Measurements from ENCODE around the gene IFNA13. TPM values are rescaled to one million over a fixed set of nuclear protein-coding genes. Genes with fewer than 3 reads are reported as not detected.
A peak's percentile ranks its signal among the peaks of the same experiment; 100 is the strongest.
"Not testable (repeated sequence)": the region's sequence is repeated elsewhere in the genome, so short reads cannot be mapped to it uniquely, and the experiment has no call there.

The IFNA13 gene
- polyA plus RNA-seq, 1 donor, result 0.12 TPM

DNA sequence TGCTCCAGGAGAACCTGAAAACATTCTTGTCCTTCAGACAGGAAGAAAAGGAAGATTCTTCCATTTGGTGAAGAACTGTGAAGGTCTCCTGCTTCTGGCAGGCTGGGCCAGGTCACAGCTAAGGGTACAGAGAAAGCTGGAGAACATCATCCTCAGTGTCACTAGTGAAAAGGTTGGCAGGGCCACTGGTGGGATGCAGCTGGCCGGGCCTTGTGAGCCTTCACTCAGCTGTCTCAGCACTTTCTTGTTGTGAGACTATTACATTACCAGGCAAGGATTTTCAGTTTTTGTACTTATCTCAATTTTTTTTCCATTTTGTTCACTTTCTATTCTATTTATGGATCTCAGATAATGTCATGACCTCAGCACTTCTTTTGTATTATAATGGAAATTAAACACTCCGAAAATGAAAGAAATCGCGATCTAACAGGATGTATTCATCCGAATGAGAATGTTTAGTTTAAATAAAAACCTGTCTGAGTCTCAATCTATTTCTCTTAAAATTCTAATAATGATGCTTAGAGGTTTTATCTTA is 31.2 kb upstream of the IFNA13 start:
- H3K4me3 ChIP-seq (ENCODE audit: low read length), result no peak overlapping the region
- peaks cover 52% of the 10 kb centered on the region for H3K27me3 ChIP-seq (ENCODE audit: control insufficient read depth, insufficient read depth, low read length)
- DNase-seq, result no peak
- no peaks in the 10 kb centered on the region for H3K36me3 ChIP-seq (ENCODE audit: control insufficient read depth, insufficient read depth, low read length)
- no peaks in the 10 kb centered on the region for H3K4me1 ChIP-seq (ENCODE audit: control insufficient read depth, insufficient read depth, low read length)
- peaks cover 3% of the 10 kb centered on the region for H3K9me3 ChIP-seq (ENCODE audit: control insufficient read depth, low read depth, low read length)
- H3K27ac ChIP-seq (ENCODE audit: low read length), result no peak overlapping the region
- 100% methylated on average over 2 of the region's 5 CpGs for WGBS (ENCODE audit: insufficient coverage, low lambda C conversion rate)

DNA sequence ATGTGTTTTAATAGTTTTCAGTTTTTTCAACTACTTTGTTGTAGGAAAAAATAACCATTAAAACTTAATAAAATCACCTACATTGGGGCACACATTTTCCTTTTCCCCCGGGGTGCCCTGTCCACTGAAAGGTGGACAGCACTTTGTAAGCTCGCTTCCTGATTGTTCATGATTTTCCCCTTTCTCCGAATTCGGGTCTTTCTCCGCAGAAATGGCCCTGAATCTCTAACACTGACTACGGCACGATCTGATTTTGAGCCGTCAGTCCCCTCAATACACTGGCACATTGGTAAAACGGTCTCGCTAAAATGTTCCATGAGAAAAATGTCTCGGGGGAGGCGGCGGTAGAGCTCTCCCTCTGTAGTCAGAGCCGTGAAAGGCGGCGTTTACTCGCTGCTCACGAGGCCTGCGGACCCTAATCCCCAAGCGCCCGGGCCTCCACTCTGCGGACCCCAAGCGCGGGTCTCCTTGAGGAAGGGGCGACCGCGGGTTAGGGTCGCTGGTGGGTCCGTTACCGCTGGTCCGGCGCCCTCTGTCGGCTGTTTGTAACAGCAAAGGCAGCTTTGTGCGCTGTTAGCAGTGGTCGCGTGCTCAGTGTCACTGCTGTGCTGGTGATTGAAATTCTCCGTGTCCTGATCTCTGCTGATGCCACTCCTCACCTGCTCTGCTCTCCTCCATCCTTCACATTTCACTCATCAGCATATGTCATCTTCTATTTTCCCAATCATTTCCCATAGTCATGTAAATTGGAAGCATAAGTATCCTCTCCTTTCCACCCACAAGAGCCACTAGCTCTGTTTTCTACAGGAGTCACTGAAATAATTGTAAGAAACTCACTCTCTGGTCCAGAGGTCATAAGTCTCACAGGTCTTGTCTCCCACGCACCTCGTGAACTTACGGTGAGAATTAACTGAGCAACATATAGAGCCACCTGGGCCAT is 28.2 kb upstream of the IFNA13 start:
- no CpG with 5 or more reads among the region's 40 CpGs for WGBS (ENCODE audit: insufficient coverage, low lambda C conversion rate)
- H3K27me3 ChIP-seq (ENCODE audit: control insufficient read depth, insufficient read depth, low read length), result peaks cover 38% of the 10 kb centered on the region

GRCh38 chr9:21392270-21392669 is 24.4 kb upstream of the IFNA13 start:
- no peak overlapping the region for H3K27ac ChIP-seq (ENCODE audit: low read length)
- peaks cover 23% of the 10 kb centered on the region for H3K27me3 ChIP-seq (ENCODE audit: control insufficient read depth, insufficient read depth, low read length)
- H3K36me3 ChIP-seq (ENCODE audit: control insufficient read depth, insufficient read depth, low read length), result no peaks in the 10 kb centered on the region
- DNase-seq, result no peak
- H3K4me1 ChIP-seq (ENCODE audit: control insufficient read depth, insufficient read depth, low read length), result no peaks in the 10 kb centered on the region
- no CpG with 5 or more reads among the region's 6 CpGs for WGBS (ENCODE audit: insufficient coverage, low lambda C conversion rate)
- no peak overlapping the region for H3K4me3 ChIP-seq (ENCODE audit: low read length)
- H3K9me3 ChIP-seq (ENCODE audit: control insufficient read depth, low read depth, low read length), result no peaks in the 10 kb centered on the region

More for the DNA sequence above, 28.2 kb upstream of the IFNA13 start:
- H3K36me3 ChIP-seq (ENCODE audit: control insufficient read depth, insufficient read depth, low read length), result no peaks in the 10 kb centered on the region
- H3K4me3 ChIP-seq (ENCODE audit: low read length), result peak overlapping the region; percentile 35
- H3K27ac ChIP-seq (ENCODE audit: low read length), result no peak overlapping the region
- peak in 1 of 2 donors; percentile 39 for DNase-seq
- H3K4me1 ChIP-seq (ENCODE audit: control insufficient read depth, insufficient read depth, low read length), result no peaks in the 10 kb centered on the region
- no peaks in the 10 kb centered on the region for H3K9me3 ChIP-seq (ENCODE audit: control insufficient read depth, low read depth, low read length)

- Histone ChIP-seq H3K27ac (ENCODE audit: low read length) (no peak within 1 kb of the TSS), H3K4me1 (ENCODE audit: control insufficient read depth, insufficient read depth, low read length) (no peaks in the 10 kb centered on the region), H3K27me3 (ENCODE audit: control insufficient read depth, insufficient read depth, low read length) (peaks cover 9% of the 10 kb centered on the region), H3K36me3 (ENCODE audit: control insufficient read depth, insufficient read depth, low read length) (no peaks in the 10 kb centered on the region), H3K9me3 (ENCODE audit: control insufficient read depth, low read depth, low read length) (no peaks in the 10 kb centered on the region), H3K4me3 (ENCODE audit: low read length) (no peak within 1 kb of the TSS)
- no peak for DNase-seq
- WGBS (ENCODE audit: insufficient coverage, low lambda C conversion rate), result 73% methylated on average over 1 of the region's 1 CpG
Observed at GRCh38 chr9:21385131-21385670, 17.3 kb upstream of the IFNA13 start, which contains the start of gene IFNA2. Gene IFNA2, minus strand, starts transcription at chr9:21385398. Its CDS starts 69 bp downstream, at chr9:21385329.

DNA sequence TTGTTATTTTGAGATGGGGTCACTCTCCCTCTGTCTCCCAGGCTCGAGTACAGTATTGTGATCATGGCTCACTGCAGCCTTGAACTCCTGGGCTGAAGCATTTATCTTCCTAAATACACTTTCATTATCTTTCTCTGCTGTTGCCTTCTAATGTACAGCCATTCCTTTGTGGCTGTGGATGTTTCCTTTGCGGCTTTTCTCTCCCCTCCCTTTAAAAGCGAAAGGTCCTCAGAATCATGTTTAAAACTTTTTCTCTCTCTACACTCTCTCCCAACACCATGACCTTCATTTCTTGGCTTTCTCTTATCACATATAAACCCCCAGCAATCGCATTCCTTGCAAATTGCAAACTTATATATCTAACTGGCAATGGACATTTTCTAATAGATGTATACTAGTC is 15.8 kb upstream of the IFNA13 start:
- peaks cover 9% of the 10 kb centered on the region for H3K27me3 ChIP-seq (ENCODE audit: control insufficient read depth, insufficient read depth, low read length)
- WGBS (ENCODE audit: insufficient coverage, low lambda C conversion rate), result 70% methylated on average over 4 of the region's 4 CpGs

DNA sequence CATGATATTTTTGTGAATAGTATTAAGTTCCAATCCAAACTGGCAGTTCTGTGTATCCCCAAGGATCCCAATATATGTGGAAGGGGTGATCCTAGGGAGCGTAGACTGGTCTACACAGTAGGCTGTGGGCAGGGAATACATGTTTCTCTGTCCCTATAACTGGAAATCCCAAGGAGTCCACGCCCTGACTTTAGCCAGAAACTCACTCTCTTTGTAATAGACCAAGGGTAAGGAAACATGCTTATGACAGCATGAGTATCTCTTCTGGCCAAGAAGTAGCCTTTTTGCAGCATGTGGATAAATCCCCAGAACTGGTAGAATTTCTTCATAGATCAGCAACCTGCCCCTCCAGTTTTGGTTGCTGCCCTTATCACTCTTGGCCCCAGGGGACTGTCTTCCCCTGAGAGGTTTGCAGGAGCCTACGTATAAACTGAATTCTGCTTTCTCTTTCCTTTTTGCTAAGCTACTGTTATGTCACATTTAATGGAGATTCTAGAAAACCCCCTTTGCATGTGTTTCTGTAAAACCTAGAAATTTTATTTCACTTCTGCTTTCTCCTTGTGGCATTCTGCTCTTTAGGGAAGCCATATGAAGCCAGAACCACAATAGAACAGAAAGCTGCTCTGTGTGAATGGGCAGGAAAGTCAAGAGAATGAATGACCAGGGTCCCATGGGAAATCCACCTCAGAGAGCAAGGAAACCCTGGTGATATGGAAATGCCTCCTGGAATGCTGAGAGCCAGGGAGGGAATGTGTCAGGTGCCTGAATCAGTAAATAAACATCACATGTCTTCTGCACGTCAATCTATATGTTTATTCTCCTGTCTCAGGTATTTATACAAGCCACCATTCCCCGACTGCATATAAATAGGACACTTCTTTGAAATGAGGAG is 13.8 kb upstream of the IFNA13 start:
- H3K36me3 ChIP-seq (ENCODE audit: control insufficient read depth, insufficient read depth, low read length), result no peaks in the 10 kb centered on the region
- H3K4me3 ChIP-seq (ENCODE audit: low read length), result no peak overlapping the region
- no peak for DNase-seq
- no peak overlapping the region for H3K27ac ChIP-seq (ENCODE audit: low read length)
- H3K4me1 ChIP-seq (ENCODE audit: control insufficient read depth, insufficient read depth, low read length), result no peaks in the 10 kb centered on the region
- H3K9me3 ChIP-seq (ENCODE audit: control insufficient read depth, low read depth, low read length), result no peaks in the 10 kb centered on the region
- H3K27me3 ChIP-seq (ENCODE audit: control insufficient read depth, insufficient read depth, low read length), result peaks cover 9% of the 10 kb centered on the region
- no CpG with 5 or more reads among the region's 5 CpGs for WGBS (ENCODE audit: insufficient coverage, low lambda C conversion rate)

More for the DNA sequence above, 15.8 kb upstream of the IFNA13 start:
- H3K9me3 ChIP-seq (ENCODE audit: control insufficient read depth, low read depth, low read length), result no peaks in the 10 kb centered on the region
- no peaks in the 10 kb centered on the region for H3K36me3 ChIP-seq (ENCODE audit: control insufficient read depth, insufficient read depth, low read length)
- DNase-seq, result no peak
- no peak overlapping the region for H3K27ac ChIP-seq (ENCODE audit: low read length)
- no peaks in the 10 kb centered on the region for H3K4me1 ChIP-seq (ENCODE audit: control insufficient read depth, insufficient read depth, low read length)
- no peak overlapping the region for H3K4me3 ChIP-seq (ENCODE audit: low read length)

- DNase-seq; H3K27me3 ChIP-seq (ENCODE audit: control insufficient read depth, insufficient read depth, low read length); H3K4me3 ChIP-seq (ENCODE audit: low read length); H3K36me3 ChIP-seq (ENCODE audit: control insufficient read depth, insufficient read depth, low read length); H3K4me1 ChIP-seq (ENCODE audit: control insufficient read depth, insufficient read depth, low read length); H3K27ac ChIP-seq (ENCODE audit: low read length); H3K9me3 ChIP-seq (ENCODE audit: control insufficient read depth, low read depth, low read length): not testable (repeated sequence)
- no CpG with 5 or more reads among the region's 4 CpGs for WGBS (ENCODE audit: insufficient coverage, low lambda C conversion rate)
Observed at GRCh38 chr9:21371467-21371866, 3.6 kb upstream of the IFNA13 start.

GRCh38 chr9:21367169-21367568 is 688 bp downstream of the IFNA13 start:
- no CpG with 5 or more reads among the region's 2 CpGs for WGBS (ENCODE audit: insufficient coverage, low lambda C conversion rate)

DNA sequence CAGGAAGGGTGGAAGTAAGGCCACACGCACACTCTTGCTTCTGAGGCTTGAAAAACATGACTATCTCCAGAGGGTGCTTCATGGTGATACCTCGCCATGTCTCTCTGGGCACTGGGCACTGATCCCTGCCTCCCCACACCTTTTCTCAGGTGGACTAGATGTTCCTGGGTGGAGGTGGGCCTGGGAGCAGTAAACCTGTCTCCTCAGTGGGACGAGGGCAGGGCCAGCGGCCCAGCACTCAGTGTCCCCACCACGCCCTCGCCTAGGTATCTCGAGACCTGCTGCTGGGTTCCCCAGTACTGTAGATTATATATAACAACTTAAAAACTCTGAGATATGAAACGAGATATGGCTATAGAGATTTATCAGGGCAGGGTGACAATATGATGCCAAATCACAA is 5.6 kb downstream of the IFNA13 start:
- no peak for DNase-seq
- peaks cover 3% of the 10 kb centered on the region for H3K27me3 ChIP-seq (ENCODE audit: control insufficient read depth, insufficient read depth, low read length)
- WGBS (ENCODE audit: insufficient coverage, low lambda C conversion rate), result no CpG with 5 or more reads among the region's 8 CpGs
- H3K4me3 ChIP-seq (ENCODE audit: low read length), result no peak overlapping the region
- no peaks in the 10 kb centered on the region for H3K4me1 ChIP-seq (ENCODE audit: control insufficient read depth, insufficient read depth, low read length)
- no peaks in the 10 kb centered on the region for H3K36me3 ChIP-seq (ENCODE audit: control insufficient read depth, insufficient read depth, low read length)
- no peaks in the 10 kb centered on the region for H3K9me3 ChIP-seq (ENCODE audit: control insufficient read depth, low read depth, low read length)
- no peak overlapping the region for H3K27ac ChIP-seq (ENCODE audit: low read length)

More at GRCh38 chr9:21367169-21367568, 688 bp downstream of the IFNA13 start:
- H3K36me3 ChIP-seq (ENCODE audit: control insufficient read depth, insufficient read depth, low read length); H3K9me3 ChIP-seq (ENCODE audit: control insufficient read depth, low read depth, low read length); H3K27me3 ChIP-seq (ENCODE audit: control insufficient read depth, insufficient read depth, low read length); H3K4me3 ChIP-seq (ENCODE audit: low read length); H3K4me1 ChIP-seq (ENCODE audit: control insufficient read depth, insufficient read depth, low read length); DNase-seq; H3K27ac ChIP-seq (ENCODE audit: low read length): not testable (repeated sequence)

Data from large intestine (tissue), 3 donors.